GM18907 (cell line): ENCODE results near the gene ATP8B3.

Source experiments
- ATAC-seq: cut with Tn5 transposase; IDR thresholded peaks from one replicate; pipeline ENCODE4 v1.9.1; 2021; ENCODE audit warnings: mild to moderate bottlenecking, moderate library complexity; ENCODE audit not compliant: unreplicated experiment

Gene ATP8B3

DNA sequence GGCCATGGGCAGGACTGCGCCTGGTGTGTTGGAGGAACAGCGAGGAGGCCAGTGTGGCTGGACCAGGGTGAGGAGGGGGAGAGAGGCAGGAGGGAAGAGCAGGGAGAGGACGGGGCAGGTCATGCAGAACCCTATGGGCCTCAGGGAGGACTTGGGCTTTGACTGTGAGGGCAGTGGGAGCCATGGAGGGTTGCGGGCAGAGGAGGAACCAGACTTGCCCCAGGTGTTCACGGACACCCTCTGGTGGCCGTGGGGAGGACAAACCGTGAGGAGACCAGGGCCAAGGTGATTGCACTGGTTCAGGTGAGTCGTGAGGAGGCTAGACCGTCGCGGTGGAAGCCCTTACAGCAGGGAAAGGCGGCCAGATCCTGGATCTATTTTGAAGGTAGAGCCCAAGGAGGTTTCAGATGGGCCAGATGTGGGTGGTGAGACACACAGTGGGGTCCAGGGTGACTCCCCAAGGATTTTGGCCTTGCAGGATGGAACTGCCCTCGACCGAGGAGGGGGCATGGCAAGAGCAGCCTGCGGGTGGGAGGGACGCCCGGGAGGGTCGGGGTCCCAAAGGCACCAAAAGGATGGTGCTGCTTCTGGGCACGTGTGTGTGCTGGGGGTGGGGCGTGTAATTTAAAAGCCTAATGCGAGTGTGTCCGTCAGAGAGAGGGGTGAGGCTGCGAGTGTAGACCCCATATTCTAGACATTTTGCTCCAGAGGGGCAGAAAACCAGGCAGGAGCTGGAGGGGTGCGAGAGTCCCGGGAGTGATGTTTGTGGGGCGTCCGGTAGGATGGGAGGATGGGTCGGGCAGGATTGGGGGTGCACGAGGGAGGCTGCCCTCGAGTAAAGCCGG lies 39.0 kb upstream of the ATP8B3 start:
- ATAC-seq, result no peak

DNA sequence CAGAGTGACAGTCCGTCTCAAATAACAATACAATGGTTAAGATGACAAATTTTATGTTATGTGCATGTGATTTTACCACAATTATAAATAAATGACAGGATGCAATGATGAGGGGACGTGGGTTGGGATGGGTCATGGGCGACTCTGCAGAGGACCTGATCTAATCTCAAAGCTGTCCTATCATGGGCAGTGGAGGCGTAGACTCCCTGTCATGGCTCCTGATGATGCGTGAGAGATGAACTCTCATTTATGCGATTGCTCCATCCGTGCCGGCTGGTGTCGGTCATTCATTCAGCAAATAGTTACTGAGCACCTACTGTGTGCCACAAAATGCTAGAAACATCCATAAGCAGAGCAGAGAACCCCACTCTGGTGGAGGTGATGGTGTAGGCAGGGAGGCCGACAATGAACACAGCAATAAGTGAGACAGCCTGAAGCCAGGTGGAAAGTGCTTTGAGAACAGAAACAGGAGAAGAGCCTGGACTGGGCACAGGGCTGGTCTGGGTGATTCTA lies 37.9 kb upstream of the ATP8B3 start:
- no peak for ATAC-seq

DNA sequence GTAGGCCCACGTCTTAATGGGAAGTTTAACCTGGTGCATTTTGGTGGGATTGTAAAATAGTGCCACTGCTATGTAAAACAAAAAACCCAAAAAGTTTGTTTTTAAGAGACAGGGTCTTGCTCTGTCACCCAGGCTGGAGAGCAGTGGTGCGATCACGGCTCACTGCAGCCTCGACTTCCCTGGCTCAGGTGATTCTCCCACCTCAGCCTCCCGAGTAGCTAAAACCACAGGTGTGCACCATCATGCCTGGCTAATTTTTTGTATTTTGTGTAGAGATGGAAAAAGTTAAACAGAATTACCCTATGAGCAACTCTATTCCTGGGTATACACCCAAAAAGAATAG lies 37.0 kb upstream of the ATP8B3 start:
- ATAC-seq, result no peak

DNA sequence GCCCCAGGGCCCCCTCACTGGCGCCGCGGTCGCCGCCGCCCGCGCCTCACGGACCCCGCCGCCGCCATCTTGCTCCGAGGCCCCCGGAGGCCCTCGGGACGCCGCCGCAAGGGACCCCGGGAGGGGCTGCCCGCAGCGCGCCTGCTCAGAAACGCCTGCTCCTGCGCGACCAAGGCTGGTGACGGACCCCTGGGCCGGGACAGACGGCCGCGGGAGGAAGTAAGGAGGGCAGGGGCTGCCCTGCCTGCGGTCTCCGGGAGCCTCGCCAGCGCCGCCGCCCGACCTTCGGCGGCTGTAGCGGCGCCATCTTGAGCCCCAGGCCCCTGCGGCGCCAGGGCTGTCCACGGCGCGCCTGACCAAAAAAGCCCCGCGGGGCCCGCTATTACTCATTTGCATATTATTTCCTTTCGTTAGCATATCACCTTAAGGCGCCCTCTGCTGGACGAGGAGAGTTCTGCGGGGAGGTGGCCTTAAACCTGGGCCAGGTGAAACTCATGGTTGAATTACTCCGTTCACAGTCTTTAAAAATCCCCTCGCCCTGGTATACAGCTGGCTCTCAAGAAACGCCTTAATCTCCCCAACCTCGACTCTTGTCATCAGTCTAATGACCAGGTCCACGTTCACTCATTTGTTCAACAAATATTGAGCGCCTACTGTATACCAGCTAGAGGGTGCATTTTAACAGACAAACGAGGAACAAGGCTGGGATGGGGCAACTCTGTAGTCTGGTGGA lies 36.5 kb upstream of the ATP8B3 start, which contains the start of gene REXO1:
Gene REXO1 (minus strand): TSS at position 85 of the 733 bp plus-strand sequence. CDS start 125 bp downstream, outside the sequence.
- peak; percentile 66 for ATAC-seq

DNA sequence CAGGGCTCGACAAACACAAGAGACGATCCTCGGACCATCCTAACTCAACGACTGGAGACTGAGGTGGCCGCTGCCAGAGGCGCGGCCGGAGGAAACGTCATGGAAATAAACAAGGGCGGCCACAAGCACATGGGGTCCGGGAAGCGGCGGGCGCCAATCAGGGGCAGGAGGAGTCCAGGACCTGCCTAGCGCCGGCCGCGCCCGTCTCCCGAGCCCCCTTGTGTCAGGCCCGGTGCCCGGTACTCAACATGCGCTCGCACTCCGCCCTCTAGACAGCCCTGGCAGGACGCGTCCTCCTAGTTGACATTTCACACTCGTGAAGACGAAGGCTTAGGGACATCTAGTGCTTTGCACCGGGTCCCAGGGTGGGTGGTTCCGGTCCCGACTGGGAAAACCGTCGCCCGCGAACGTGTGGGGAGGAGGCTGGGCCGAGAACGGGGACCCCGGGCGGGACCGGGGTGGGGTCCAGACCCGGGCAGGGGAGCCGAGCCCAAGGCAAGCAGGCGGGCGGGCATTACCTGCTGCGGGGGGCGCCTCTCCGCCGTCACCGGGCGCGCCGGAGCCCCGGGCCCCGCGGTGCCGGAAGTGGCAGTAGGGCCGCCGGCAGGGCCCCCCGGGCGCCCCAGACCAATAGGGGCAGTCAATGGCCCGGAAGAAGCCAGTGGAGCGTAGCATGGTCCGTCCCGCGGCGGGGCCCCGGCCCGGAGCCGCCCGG lies 35.8 kb upstream of the ATP8B3 start:
- ATAC-seq, result peak; percentile 26

DNA sequence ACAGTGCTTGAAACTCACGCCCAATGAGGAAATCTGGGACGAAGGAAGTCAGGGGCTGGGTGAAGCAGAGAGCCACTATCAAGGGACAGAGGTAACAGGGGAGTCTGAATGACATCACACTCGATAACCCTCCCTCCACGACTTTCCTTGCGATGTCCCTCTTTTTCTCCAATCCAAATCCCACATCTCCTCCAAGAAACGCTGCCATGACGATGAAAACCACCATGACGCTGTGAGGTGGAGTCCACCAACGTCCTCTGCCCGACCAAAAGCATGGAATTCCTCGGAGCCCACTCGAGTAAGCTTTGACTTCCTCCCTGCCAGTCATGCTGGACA lies 35.2 kb upstream of the ATP8B3 start:
- ATAC-seq, result no peak

DNA sequence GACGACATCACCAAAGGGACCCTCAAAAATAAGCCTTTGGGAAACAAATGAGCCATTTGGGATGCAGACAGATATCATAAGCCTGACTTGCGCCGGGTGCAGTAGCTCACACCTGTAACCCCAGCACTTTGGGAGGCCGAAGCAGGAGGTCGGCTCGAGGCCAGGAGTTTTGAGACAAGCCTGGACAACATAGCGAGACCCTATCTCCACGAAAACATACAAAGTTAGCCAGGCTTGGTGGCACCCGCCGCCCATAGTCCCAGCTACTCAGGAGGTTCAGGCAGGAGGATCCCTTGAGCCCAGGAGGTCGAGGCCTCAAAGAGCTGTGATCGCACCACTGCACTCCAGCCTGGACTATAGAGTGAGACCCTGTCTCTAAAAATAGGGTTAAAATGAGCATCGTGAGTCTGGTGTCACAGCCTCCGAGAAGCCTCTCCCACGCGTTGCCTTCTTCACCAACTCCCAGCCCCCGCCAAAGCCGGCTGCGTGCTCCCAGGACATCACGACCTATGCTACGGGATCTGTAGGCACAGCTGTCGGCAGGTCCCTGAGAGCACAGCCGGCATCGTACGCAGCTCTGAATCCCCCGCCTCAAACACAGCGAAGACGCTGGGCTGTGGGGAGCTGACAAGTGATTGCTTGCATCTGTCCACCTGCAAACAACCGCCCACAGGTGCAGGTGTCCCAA lies 34.6 kb upstream of the ATP8B3 start:
- no peak for ATAC-seq

DNA sequence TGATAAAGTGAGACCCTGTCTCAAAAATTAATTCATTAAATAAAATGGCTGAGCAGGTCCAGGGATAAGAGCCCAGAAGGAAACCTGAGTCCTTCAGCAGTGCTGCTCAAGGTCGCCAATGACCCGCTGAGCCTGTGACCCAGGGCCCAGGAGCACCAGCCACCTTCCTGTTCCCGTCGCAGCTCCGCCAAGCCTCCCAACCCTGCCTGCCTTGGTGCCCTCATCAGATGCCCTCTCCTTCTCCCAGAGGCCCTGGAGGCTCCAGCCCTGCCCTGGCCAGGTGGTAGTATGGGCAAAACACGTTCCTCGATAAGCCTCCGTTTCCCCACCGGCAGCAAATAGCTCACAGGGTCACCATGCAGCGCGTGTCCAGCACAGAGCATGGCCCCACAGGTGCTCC lies 33.6 kb upstream of the ATP8B3 start:
- no peak for ATAC-seq

DNA sequence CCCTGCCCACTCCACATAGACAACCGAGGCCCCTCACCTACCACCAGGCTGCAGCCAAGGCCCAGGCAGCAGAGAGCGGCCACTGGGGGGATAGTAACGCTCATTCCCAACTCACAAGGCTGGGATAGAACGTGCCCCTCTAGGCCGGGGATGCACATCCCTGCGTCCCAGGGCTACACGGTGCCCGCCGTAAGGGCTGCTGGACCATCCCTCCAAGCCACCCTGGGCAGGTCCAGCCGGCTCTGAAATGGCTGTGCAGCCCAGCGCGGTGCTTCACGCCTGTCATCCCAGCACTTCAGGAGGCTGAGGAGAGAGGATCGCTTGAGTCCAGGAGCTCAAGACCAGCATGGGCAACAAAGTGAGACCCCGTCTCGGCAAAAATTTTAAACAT lies 33.0 kb upstream of the ATP8B3 start:
- ATAC-seq, result no peak

DNA sequence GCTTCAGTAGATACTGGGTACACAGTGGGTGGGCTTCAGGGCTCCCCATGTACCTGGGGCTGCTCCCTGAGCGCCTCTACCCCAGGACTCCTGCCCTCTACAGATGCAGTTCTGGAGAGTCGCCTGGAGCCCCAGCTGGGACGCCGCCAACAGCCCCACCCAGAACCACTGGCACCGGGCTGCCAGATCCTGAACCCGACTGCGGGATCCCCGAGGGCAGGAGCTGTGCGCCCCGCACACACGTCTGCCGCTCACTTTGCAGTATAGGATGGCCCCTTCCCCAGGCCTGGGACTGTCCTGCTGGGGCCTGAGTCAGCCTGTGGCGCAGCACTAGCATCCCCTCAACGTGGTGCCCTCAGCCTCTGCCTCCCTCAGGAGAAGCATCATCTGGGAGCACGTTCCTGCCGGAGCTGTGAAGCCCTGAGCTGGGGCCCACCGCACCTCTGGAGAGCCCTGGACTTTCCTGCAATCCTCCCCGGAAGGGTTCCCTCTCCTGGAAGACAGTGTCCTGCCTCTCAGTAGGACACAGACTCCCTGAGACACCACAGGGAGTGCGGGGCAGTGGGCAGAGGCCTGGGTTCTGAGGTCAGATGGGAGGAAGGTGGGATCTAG lies 32.5 kb upstream of the ATP8B3 start:
- no peak for ATAC-seq

DNA sequence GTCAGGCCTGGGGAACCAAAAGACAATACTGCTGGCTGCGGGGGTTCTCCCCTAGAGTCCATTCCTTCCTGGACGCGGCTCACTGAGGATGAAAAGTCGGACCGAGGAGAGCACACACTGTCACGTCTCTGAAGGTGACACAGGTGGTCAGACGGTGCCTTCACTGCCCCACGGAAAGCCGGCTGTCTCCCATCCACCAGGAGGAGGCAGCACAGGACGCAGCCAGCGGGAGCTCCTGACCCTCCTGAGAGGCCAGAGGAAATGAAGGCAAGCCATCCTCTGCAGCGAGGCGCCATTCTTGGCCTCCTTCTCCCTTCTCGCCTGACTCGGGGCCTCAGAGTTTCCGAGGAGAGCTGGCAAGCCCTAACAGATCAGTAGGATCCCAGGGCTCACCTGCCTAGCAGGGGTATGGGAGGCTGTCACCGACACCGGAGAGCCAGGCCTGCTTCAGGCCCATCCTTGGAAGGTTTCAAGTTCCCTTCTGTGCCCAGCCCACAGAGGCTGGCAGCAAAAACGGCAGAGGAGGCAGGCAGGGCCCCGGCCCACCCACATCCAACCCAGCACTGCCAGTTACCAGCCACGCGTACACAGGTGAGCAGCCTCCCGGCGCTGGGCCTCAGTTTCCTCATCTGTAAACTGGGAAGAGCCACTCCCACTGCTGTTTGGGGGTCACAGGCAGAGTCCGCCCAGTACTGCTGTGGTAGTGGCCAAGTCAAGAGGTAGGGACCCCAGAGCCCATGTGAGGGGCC lies 31.7 kb upstream of the ATP8B3 start:
- ATAC-seq, result no peak

DNA sequence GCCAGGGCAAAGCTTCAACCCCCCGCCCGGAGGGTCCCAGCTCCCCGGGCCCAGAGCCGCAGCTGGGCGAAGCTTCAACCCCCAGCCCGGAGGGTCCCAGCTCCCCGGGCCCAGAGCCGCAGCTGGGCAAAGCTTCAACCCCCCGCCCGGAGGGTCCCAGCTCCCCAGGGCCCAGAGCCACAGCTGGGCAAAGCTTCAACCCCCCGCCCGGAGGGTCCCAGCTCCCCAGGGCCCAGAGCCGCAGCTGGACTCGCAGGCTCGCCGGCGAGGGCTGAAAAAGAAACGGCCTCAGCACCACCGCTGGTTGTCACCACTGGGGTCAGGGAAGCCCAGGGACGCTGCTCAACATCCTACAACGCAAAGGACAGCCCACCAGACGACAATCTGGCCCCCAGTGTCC lies 31.0 kb upstream of the ATP8B3 start:
- no peak for ATAC-seq

DNA sequence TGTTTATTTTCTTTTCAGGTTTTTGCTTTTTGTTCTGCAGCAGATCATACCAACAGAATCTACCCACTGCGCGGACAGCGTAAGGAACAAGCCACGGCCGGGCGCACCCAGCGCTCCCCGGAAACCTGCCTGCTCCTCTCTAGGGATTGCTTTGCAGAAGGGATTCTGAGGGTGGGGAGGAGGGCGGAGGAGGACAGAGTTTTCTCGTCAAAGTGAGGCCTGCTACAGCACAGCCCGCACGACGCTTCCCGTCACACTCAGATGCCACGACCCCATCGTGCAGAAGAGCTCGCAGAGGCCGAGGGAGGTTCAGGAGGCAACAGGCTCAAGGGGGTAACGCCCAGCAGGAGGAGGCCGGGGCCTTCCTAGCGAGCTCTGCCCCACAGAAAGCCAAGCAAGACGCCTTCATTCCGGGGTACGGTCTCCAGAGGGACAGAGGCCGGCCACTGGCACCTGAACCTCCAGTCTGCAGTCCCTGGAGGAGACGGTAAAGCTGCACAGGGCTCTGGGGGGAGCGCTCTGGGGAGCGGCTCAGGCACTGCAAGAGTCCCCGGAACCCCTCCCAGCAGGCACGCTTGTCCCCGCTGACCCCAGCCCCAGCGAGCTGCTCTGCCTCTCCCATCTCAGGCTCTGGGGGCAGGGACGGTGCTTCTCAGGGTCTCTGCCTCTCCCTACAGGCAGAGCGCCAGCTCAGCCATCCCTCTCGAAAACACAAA lies 29.3 kb upstream of the ATP8B3 start:
- ATAC-seq, result no peak

DNA sequence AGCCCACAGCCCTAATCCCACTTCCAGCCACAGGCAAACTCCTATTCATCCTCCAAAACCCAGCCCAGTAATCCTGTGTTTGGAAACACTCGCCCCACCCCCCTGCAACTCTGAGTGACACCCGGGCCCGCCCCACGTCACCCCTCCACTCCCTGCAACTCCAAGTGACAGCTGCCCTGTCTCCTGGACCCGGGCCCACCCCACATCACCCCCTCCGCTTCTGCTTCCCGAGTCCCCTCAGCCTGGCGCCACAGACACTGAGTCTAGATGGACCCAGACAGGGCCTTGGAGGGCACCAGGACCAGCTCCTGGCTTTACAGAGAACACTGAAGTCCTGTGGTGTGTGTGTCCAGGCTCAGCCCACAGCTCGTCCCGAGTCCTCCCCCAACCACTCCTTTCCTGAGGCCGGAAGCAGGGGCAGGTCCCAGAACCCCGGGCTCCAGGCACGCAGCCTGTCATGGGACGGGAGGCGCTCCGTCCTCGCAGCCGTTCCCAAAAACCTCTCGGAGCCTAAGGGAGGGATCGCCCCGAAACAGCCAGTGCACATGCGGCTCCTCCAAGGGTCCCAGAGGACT lies 28.6 kb upstream of the ATP8B3 start:
- ATAC-seq, result no peak

DNA sequence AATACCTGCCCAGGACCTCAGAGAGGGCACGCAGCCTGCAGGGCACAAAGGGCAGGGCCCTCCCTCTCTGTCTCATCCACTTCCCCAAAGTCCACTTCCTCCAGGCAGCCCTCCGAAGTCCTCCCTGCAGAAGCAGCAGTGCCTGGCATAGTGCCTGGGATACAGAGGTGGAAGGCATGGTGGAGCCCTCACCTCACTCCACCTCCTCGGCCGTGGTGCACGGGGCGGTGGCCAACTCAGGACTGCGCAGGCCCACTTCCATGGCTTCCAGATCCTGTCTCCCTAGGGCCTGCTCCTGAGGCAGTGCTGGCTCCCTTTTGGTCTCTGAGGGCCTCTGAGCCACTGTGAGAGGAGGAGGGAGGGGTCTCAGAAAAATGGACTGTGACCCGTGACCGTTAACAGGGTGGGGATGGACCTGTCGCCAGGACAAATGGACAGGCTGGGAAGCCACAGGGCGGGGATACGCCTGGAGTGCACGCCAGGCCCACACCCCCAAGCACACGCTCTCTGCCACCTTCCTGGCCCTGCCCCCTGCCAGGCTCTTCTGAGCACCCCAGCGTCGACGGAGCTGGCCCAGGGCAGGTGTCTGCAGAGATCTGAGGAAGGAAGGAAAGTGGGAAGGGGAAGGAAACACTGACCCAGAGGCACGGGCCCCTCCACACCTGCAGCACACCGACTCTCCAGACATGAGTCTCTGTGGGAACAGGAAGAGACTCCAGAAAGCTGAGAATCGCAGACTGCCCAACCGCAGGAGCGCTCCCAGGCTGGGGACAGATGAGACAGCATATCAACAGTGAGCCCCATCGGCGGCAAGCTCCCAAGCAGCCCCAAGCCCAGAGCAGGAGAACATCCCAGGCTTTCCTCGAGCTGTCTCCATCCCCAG lies 27.8 kb upstream of the ATP8B3 start:
- ATAC-seq, result no peak

DNA sequence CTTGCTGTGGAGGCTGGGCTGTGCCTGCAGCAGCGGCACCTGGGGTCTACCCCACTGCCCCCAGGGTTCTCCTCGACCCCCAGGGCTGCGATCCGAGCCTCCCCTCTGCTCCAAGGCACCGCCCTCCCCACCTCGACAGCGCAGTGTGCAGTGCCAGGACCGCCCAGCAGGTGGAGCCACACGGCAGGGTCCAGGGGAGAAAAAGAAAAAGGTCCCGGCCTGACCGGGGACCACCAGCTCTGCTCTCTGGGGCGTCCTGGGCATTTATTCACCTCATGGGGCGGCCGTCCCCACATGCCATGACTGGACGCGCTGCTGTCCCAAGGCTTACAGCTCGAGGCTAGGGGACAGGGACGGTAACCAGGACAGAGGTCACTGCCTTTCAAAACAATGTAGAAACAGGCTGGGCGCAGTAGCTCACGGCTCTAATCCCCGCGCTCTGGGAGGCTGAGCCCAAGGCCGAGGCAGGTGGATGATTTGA lies 25.6 kb upstream of the ATP8B3 start:
- no peak for ATAC-seq

DNA sequence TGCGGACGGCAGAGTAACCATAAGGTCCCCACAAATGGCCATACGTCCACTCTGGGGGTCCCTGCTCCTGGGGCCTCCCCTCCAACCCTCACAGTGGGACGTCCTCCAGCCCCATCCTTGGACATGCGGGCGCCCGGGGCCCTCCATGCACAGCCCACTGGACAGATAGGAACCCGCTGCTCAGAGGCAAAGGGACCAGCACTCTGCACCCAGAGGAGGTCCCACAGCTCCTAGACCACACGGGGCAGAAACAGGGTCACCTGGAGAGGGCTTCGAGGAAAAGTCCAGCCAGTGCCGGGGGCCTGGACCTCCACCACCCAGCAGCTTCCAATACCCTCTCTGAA lies 25.1 kb upstream of the ATP8B3 start:
- no peak for ATAC-seq
